BE2C (cell line): ENCODE measurements around the gene PARD3B.
A peak's percentile ranks its signal among the peaks of the same experiment; 100 is the strongest.

ENCODE experiments used
- DNase-seq: peaks from one replicate; pipeline ENCODE4 v3.0.0-alpha.2; 2020
- H3K27me3 ChIP-seq: fragments of 250-450 bp; sonication (Bioruptor Pico); 2 replicates; pipeline ENCODE4 v1.5.1; 2020; ENCODE audit warnings: mild to moderate bottlenecking
- H3K36me3 ChIP-seq: fragments of 250-450 bp; sonication (Bioruptor Pico); 2 replicates; pipeline ENCODE4 v1.5.1; 2020; ENCODE audit warnings: mild to moderate bottlenecking
- H3K4me1 ChIP-seq: fragments of 250-450 bp; sonication (Bioruptor Pico); 2 replicates; pipeline ENCODE4 v1.5.1; 2020
- H3K4me3 ChIP-seq: 2 replicates; pipeline ENCODE4 v1.5.1; 2011; ENCODE audit warnings: low read depth, low read length
- H3K9me3 ChIP-seq: fragments of 250-450 bp; sonication (Bioruptor Pico); 2 replicates; pipeline ENCODE4 v1.5.1; 2020
- TF ChIP-seq, protein P1 (sequence below): IDR thresholded peaks from 2 replicates; pipeline ENCODE4 v1.5.1; 2012; ENCODE audit warnings: mild to moderate bottlenecking, low read depth, low read length

The PARD3B gene

GRCh38 chr2:205609113-205609512, 1063.8 kb downstream of the PARD3B start:
- Histone ChIP-seq H3K36me3 (no peaks in the 10 kb centered on the region), H3K9me3 (no peaks in the 10 kb centered on the region), H3K27me3 (no peaks in the 10 kb centered on the region), H3K4me3 (no peak overlapping the region), H3K4me1 (peaks cover 9% of the 10 kb centered on the region)
- no peak for DNase-seq
- TF ChIP-seq, protein P1, sequence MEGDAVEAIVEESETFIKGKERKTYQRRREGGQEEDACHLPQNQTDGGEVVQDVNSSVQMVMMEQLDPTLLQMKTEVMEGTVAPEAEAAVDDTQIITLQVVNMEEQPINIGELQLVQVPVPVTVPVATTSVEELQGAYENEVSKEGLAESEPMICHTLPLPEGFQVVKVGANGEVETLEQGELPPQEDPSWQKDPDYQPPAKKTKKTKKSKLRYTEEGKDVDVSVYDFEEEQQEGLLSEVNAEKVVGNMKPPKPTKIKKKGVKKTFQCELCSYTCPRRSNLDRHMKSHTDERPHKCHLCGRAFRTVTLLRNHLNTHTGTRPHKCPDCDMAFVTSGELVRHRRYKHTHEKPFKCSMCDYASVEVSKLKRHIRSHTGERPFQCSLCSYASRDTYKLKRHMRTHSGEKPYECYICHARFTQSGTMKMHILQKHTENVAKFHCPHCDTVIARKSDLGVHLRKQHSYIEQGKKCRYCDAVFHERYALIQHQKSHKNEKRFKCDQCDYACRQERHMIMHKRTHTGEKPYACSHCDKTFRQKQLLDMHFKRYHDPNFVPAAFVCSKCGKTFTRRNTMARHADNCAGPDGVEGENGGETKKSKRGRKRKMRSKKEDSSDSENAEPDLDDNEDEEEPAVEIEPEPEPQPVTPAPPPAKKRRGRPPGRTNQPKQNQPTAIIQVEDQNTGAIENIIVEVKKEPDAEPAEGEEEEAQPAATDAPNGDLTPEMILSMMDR, result no peak

DNA sequence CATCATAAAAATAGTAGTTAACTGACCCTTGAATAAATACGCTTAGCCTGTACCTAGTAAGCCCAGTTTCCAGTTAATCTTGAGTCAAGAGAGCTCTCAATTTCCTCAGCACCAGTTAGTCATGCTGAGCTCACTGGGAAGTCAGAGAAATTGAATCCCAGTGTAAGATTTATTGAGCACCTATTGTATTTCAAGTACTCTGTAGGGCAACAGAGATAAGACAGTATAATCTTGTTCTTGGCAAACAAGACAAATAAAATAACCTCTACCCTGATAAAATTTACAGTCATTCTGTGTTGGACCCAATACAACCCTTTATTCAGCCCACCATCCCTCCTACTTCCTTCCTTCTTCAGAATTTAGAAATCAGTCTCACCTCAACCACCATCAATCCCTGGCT, 1065.2 kb downstream of the PARD3B start:
- Histone ChIP-seq H3K9me3 (no peaks in the 10 kb centered on the region), H3K36me3 (no peaks in the 10 kb centered on the region), H3K27me3 (no peaks in the 10 kb centered on the region), H3K4me1 (peaks cover 11% of the 10 kb centered on the region), H3K4me3 (no peak overlapping the region)
- DNase-seq, result no peak
- TF ChIP-seq, protein P1, result no peak

- peak; percentile 44 for DNase-seq
Measured at GRCh38 chr2:205612636-205613035, 1067.4 kb downstream of the PARD3B start.

GRCh38 chr2:205613970-205614559, 1068.8 kb downstream of the PARD3B start:
- Histone ChIP-seq H3K4me1 (peaks cover 11% of the 10 kb centered on the region), H3K27me3 (no peaks in the 10 kb centered on the region), H3K4me3 (no peak overlapping the region), H3K9me3 (no peaks in the 10 kb centered on the region), H3K36me3 (no peaks in the 10 kb centered on the region)
- no peak for DNase-seq
- TF ChIP-seq, protein P1, result no peak

More at GRCh38 chr2:205612636-205613035, 1067.4 kb downstream of the PARD3B start:
- H3K4me1 ChIP-seq, result peaks cover 11% of the 10 kb centered on the region
- no peaks in the 10 kb centered on the region for H3K9me3 ChIP-seq
- no peak overlapping the region for H3K4me3 ChIP-seq
- TF ChIP-seq, protein P1, result no peak
- H3K27me3 ChIP-seq, result no peaks in the 10 kb centered on the region
- H3K36me3 ChIP-seq, result no peaks in the 10 kb centered on the region

DNA sequence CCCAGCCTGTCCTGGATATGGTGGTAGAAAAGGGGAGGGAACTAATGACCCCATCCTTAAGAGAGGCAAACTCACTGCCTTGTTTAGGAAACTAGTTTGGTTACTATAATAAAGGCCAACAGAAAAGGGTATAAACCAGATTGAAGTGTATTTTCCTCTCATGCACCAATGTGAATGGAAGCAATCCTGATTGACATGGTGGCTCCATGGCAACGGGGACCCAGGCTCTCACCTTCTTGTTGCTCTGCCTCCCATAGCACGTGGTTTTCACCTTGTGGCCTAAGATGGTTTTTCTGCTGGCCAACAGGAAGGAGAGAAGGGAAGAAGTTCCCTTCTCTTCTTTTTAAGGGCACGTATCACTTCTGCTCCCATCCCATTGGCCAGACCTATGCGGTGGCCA, 1069.7 kb downstream of the PARD3B start:
- Histone ChIP-seq H3K9me3 (no peaks in the 10 kb centered on the region), H3K36me3 (no peaks in the 10 kb centered on the region), H3K4me3 (no peak overlapping the region), H3K27me3 (no peaks in the 10 kb centered on the region), H3K4me1 (peaks cover 11% of the 10 kb centered on the region)
- TF ChIP-seq, protein P1, result no peak
- DNase-seq, result no peak

DNA sequence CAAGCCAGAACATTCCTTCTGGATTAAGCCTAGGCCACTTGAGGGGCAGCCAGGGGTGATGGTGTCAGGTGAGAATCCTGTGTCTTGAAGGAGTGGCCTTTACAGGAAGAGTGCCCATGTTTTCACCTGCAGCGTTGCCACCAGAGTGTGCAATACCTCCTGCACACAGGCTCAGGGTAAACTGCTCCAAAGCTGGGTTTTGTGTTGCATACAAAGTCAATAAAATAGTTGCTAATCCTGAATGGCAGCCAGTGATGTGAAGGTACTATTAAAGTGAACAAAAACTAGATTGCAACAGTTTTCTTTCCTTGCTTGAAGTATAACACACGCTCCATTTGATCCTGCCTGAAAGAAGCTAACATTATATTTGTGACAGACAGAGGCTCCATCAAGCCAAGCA, 1072.6 kb downstream of the PARD3B start:
- no peak for DNase-seq
- Histone ChIP-seq H3K9me3 (no peaks in the 10 kb centered on the region), H3K36me3 (no peaks in the 10 kb centered on the region), H3K4me1 (peaks cover 6% of the 10 kb centered on the region), H3K4me3 (no peak overlapping the region), H3K27me3 (no peaks in the 10 kb centered on the region)
- TF ChIP-seq, protein P1, result no peak
